Adrenal gland (tissue), 5 donors: ENCODE data around the gene RFC2.

Source experiments
- CTCF ChIP-seq, 6 experiments: fragments of 450-650 bp in 4 of 6; fragments of 200-600 bp in 2 of 6; sonication (generic) in 1 of 6; IDR thresholded peaks; 1 replicate in 5 of 6; 2 replicates in 1 of 6; pipeline versions ENCODE4 v1.5.1 to v1.8.0; 2016 to 2021; ENCODE audit warnings: antibody characterized with exemption in 6 of 6, mild to moderate bottlenecking in 2 of 6, moderate library complexity in 1 of 6
- POLR2A ChIP-seq, 2 donors: fragments of 450-650 bp; IDR thresholded peaks; one replicate each; pipeline ENCODE4 v1.6.1; 2017; ENCODE audit warnings: antibody characterized with exemption in 2 of 2, mild to moderate bottlenecking in 2 of 2, moderate library complexity in 1 of 2
- donor health status: DM: no; HTN: no; CAD: no.

- peak; percentile 36 to 60 (median 59) for TF ChIP-seq CTCF (IDR thresholded peaks at IDR 0.05)
- TF ChIP-seq POLR2A (IDR thresholded peaks at IDR 0.05), result no peak
Measured at GRCh38 chr7:74202841-74203556, 51.2 kb downstream of the RFC2 start.
